Activated T-cell treated with anti-CD3 and anti-CD28 coated beads, Interleukin-2, amount 50 U/mL, for 24 hours (primary cell): ENCODE measurements around the gene CAV3.

Experiments used
- DNase-seq: peaks from one replicate; pipeline ENCODE4 v3.0.0-alpha.2; 2020
- H3K27ac Mint-ChIP-seq: 2 replicates; pipeline ENCODE4 v1.8.0; 2020; ENCODE audit warnings: mild to moderate bottlenecking, mixed read lengths
- H3K27me3 Mint-ChIP-seq: 2 replicates; pipeline ENCODE4 v1.8.0; 2020; ENCODE audit warnings: mixed read lengths
- H3K36me3 Mint-ChIP-seq: 2 replicates; pipeline ENCODE4 v1.8.0; 2020; ENCODE audit warnings: low read depth, mixed read lengths
- H3K4me1 Mint-ChIP-seq: 2 replicates; pipeline ENCODE4 v1.8.0; 2020; ENCODE audit warnings: low read depth, mixed read lengths
- H3K4me3 Mint-ChIP-seq: 2 replicates; pipeline ENCODE4 v1.8.0; 2020; ENCODE audit warnings: mild to moderate bottlenecking, moderate library complexity, mixed read lengths
- H3K9me3 Mint-ChIP-seq: 2 replicates; pipeline ENCODE4 v1.8.0; 2020; ENCODE audit warnings: mixed read lengths

Gene CAV3

GRCh38 chr3:8745619-8746370 lies 12.2 kb downstream of the CAV3 start:
- Mint-ChIP-seq H3K36me3 (no peaks in the 10 kb centered on the region), H3K4me1 (no peaks in the 10 kb centered on the region), H3K9me3 (no peaks in the 10 kb centered on the region), H3K4me3 (no peak overlapping the region), H3K27ac (no peak overlapping the region), H3K27me3 (peaks cover 9% of the 10 kb centered on the region)
- no peak for DNase-seq

- Mint-ChIP-seq H3K4me3 (no peak overlapping the region), H3K27me3 (peaks cover 3% of the 10 kb centered on the region), H3K4me1 (no peaks in the 10 kb centered on the region), H3K36me3 (no peaks in the 10 kb centered on the region), H3K9me3 (no peaks in the 10 kb centered on the region), H3K27ac (no peak overlapping the region)
- DNase-seq, result no peak
Observed at GRCh38 chr3:8746780-8747345, 13.3 kb downstream of the CAV3 start.

- no peak for DNase-seq
- Mint-ChIP-seq H3K27me3 (no peaks in the 10 kb centered on the region), H3K36me3 (no peaks in the 10 kb centered on the region), H3K4me3 (no peak overlapping the region), H3K9me3 (no peaks in the 10 kb centered on the region), H3K27ac (no peak overlapping the region), H3K4me1 (no peaks in the 10 kb centered on the region)
Observed at GRCh38 chr3:8749316-8749715, 15.7 kb downstream of the CAV3 start.

- H3K9me3 Mint-ChIP-seq, result no peaks in the 10 kb centered on the region
- H3K36me3 Mint-ChIP-seq, result no peaks in the 10 kb centered on the region
- no peak overlapping the region for H3K27ac Mint-ChIP-seq
- no peak for DNase-seq
- no peak overlapping the region for H3K4me3 Mint-ChIP-seq
- no peaks in the 10 kb centered on the region for H3K4me1 Mint-ChIP-seq
- no peaks in the 10 kb centered on the region for H3K27me3 Mint-ChIP-seq
Observed at GRCh38 chr3:8752832-8753231, 19.2 kb downstream of the CAV3 start.

- Mint-ChIP-seq H3K4me1 (no peaks in the 10 kb centered on the region), H3K9me3 (no peaks in the 10 kb centered on the region), H3K36me3 (no peaks in the 10 kb centered on the region), H3K27ac (no peak overlapping the region), H3K4me3 (no peak overlapping the region), H3K27me3 (no peaks in the 10 kb centered on the region)
- no peak for DNase-seq
Observed at GRCh38 chr3:8755097-8755496, 21.5 kb downstream of the CAV3 start.

- Mint-ChIP-seq H3K9me3 (no peaks in the 10 kb centered on the region), H3K4me3 (no peak overlapping the region), H3K27me3 (no peaks in the 10 kb centered on the region), H3K4me1 (no peaks in the 10 kb centered on the region), H3K36me3 (no peaks in the 10 kb centered on the region), H3K27ac (no peak overlapping the region)
- no peak for DNase-seq
Observed at GRCh38 chr3:8755564-8756237, 22.1 kb downstream of the CAV3 start.

- Mint-ChIP-seq H3K27ac (no peak overlapping the region), H3K36me3 (no peaks in the 10 kb centered on the region), H3K9me3 (no peaks in the 10 kb centered on the region), H3K4me1 (no peaks in the 10 kb centered on the region), H3K27me3 (no peaks in the 10 kb centered on the region), H3K4me3 (no peak overlapping the region)
- no peak for DNase-seq
Observed at GRCh38 chr3:8756671-8757070, 23.1 kb downstream of the CAV3 start.

- no peak for DNase-seq
- Mint-ChIP-seq H3K27ac (no peak overlapping the region), H3K36me3 (no peaks in the 10 kb centered on the region), H3K9me3 (no peaks in the 10 kb centered on the region), H3K27me3 (no peaks in the 10 kb centered on the region), H3K4me1 (no peaks in the 10 kb centered on the region), H3K4me3 (no peak overlapping the region)
Observed at GRCh38 chr3:8757551-8758518, 24.2 kb downstream of the CAV3 start.

GRCh38 chr3:8759038-8759707 lies 25.6 kb downstream of the CAV3 start:
- H3K9me3 Mint-ChIP-seq, result no peaks in the 10 kb centered on the region
- H3K36me3 Mint-ChIP-seq, result no peaks in the 10 kb centered on the region
- no peaks in the 10 kb centered on the region for H3K27me3 Mint-ChIP-seq
- no peak overlapping the region for H3K27ac Mint-ChIP-seq
- no peak overlapping the region for H3K4me3 Mint-ChIP-seq
- no peak for DNase-seq
- H3K4me1 Mint-ChIP-seq, result no peaks in the 10 kb centered on the region

- H3K27ac Mint-ChIP-seq, result no peak overlapping the region
- H3K4me3 Mint-ChIP-seq, result no peak overlapping the region
- no peaks in the 10 kb centered on the region for H3K36me3 Mint-ChIP-seq
- H3K9me3 Mint-ChIP-seq, result no peaks in the 10 kb centered on the region
- no peak for DNase-seq
- no peaks in the 10 kb centered on the region for H3K27me3 Mint-ChIP-seq
- H3K4me1 Mint-ChIP-seq, result no peaks in the 10 kb centered on the region
Observed at GRCh38 chr3:8760091-8760490, 26.5 kb downstream of the CAV3 start.

- no peak overlapping the region for H3K4me3 Mint-ChIP-seq
- H3K9me3 Mint-ChIP-seq, result no peaks in the 10 kb centered on the region
- no peaks in the 10 kb centered on the region for H3K4me1 Mint-ChIP-seq
- no peaks in the 10 kb centered on the region for H3K36me3 Mint-ChIP-seq
- H3K27ac Mint-ChIP-seq, result no peak overlapping the region
- H3K27me3 Mint-ChIP-seq, result no peaks in the 10 kb centered on the region
- no peak for DNase-seq
Observed at GRCh38 chr3:8760506-8760905, 26.9 kb downstream of the CAV3 start.

GRCh38 chr3:8761866-8762265 lies 28.3 kb downstream of the CAV3 start:
- no peak for DNase-seq
- no peaks in the 10 kb centered on the region for H3K9me3 Mint-ChIP-seq
- H3K36me3 Mint-ChIP-seq, result no peaks in the 10 kb centered on the region

GRCh38 chr3:8762607-8763377 lies 29.2 kb downstream of the CAV3 start:
- DNase-seq, result no peak
- Mint-ChIP-seq H3K9me3 (no peaks in the 10 kb centered on the region), H3K4me3 (no peak overlapping the region), H3K27ac (no peak overlapping the region), H3K27me3 (peaks cover 17% of the 10 kb centered on the region), H3K4me1 (no peaks in the 10 kb centered on the region), H3K36me3 (no peaks in the 10 kb centered on the region)

More at GRCh38 chr3:8761866-8762265, 28.3 kb downstream of the CAV3 start:
- H3K4me1 Mint-ChIP-seq, result no peaks in the 10 kb centered on the region
- H3K4me3 Mint-ChIP-seq, result no peak overlapping the region
- H3K27ac Mint-ChIP-seq, result no peak overlapping the region
- peaks cover 8% of the 10 kb centered on the region for H3K27me3 Mint-ChIP-seq
